Measurements from ENCODE around the gene OXLD1.

DNA sequence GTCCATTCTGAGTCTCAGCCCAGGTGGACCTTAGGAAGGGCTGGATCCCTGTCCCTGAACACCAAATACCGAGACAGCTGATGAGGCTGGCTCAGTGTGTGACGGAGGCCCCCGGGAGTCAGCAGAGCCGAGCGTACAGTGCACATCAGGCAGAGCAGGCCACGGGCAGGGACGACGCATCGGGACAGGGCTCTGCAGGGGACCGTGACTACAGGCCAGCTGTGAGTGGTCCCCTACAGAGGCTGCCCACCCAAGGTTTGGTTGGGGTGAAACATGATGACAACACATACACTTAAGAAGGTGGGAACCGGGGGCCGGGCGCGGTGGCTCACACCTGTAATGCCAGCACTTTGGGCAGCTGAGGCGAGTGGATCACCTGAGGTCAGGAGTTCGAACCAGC lies 6.5 kb upstream of the OXLD1 start:
- TF ChIP-seq, protein P1, sequence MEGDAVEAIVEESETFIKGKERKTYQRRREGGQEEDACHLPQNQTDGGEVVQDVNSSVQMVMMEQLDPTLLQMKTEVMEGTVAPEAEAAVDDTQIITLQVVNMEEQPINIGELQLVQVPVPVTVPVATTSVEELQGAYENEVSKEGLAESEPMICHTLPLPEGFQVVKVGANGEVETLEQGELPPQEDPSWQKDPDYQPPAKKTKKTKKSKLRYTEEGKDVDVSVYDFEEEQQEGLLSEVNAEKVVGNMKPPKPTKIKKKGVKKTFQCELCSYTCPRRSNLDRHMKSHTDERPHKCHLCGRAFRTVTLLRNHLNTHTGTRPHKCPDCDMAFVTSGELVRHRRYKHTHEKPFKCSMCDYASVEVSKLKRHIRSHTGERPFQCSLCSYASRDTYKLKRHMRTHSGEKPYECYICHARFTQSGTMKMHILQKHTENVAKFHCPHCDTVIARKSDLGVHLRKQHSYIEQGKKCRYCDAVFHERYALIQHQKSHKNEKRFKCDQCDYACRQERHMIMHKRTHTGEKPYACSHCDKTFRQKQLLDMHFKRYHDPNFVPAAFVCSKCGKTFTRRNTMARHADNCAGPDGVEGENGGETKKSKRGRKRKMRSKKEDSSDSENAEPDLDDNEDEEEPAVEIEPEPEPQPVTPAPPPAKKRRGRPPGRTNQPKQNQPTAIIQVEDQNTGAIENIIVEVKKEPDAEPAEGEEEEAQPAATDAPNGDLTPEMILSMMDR (IDR thresholded peaks at IDR 0.05 in 2 of 3, conservative IDR thresholded peaks at IDR 0.05 in 1 of 3; ENCODE audit: borderline replicate concordance in 1 of 3, insufficient read depth in 1 of 3, low read depth in 2 of 3, low read length in 2 of 3), result no peak
- no peak for TF ChIP-seq POLR2A (IDR thresholded peaks at IDR 0.05; ENCODE audit: borderline replicate concordance, extremely low read depth, insufficient read depth, insufficient read length)
- no peak for TF ChIP-seq EZH2 (IDR thresholded peaks at IDR 0.05)
- TF ChIP-seq ZNF274 (IDR thresholded peaks at IDR 0.05; ENCODE audit: low read depth, low read length), result no peak
- no peak for TF ChIP-seq TCF7L2 (IDR thresholded peaks at IDR 0.05; ENCODE audit: borderline replicate concordance, extremely low read depth, insufficient read depth, insufficient read length)
- no peak for TF ChIP-seq YY1 (IDR thresholded peaks at IDR 0.05; ENCODE audit: extremely low read depth, insufficient replicate concordance, low read depth, low read length)
- TF ChIP-seq, protein P2, sequence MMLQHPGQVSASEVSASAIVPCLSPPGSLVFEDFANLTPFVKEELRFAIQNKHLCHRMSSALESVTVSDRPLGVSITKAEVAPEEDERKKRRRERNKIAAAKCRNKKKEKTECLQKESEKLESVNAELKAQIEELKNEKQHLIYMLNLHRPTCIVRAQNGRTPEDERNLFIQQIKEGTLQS (IDR thresholded peaks at IDR 0.05), result no peak
- no peak for TF ChIP-seq CEBPB (IDR thresholded peaks at IDR 0.05; ENCODE audit: low read depth)
- TF ChIP-seq, protein P3, sequence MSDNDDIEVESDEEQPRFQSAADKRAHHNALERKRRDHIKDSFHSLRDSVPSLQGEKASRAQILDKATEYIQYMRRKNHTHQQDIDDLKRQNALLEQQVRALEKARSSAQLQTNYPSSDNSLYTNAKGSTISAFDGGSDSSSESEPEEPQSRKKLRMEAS (IDR thresholded peaks at IDR 0.05), result no peak
- no peak for TF ChIP-seq POLR2AphosphoS5 (IDR thresholded peaks at IDR 0.05; ENCODE audit: low read depth, low read length)
- TF ChIP-seq, protein P4, sequence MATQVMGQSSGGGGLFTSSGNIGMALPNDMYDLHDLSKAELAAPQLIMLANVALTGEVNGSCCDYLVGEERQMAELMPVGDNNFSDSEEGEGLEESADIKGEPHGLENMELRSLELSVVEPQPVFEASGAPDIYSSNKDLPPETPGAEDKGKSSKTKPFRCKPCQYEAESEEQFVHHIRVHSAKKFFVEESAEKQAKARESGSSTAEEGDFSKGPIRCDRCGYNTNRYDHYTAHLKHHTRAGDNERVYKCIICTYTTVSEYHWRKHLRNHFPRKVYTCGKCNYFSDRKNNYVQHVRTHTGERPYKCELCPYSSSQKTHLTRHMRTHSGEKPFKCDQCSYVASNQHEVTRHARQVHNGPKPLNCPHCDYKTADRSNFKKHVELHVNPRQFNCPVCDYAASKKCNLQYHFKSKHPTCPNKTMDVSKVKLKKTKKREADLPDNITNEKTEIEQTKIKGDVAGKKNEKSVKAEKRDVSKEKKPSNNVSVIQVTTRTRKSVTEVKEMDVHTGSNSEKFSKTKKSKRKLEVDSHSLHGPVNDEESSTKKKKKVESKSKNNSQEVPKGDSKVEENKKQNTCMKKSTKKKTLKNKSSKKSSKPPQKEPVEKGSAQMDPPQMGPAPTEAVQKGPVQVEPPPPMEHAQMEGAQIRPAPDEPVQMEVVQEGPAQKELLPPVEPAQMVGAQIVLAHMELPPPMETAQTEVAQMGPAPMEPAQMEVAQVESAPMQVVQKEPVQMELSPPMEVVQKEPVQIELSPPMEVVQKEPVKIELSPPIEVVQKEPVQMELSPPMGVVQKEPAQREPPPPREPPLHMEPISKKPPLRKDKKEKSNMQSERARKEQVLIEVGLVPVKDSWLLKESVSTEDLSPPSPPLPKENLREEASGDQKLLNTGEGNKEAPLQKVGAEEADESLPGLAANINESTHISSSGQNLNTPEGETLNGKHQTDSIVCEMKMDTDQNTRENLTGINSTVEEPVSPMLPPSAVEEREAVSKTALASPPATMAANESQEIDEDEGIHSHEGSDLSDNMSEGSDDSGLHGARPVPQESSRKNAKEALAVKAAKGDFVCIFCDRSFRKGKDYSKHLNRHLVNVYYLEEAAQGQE (IDR thresholded peaks at IDR 0.05; ENCODE audit: low read depth), result no peak

Data from HCT116 (cell line).